Natural killer cell (primary cell): ENCODE data around the gene DDOST. TPM values are rescaled to one million over a fixed set of nuclear protein-coding genes. Genes with fewer than 3 reads are reported as not detected.
A peak's percentile ranks its signal among the peaks of the same experiment; 100 is the strongest.
"Not testable (repeated sequence)": the region's sequence is repeated elsewhere in the genome, so short reads cannot be mapped to it uniquely, and the experiment has no call there.

Experiments used
- ATAC-seq, 3 donors: fragments of 150-1000 bp in 2 of 3; fragments of 200-7000 bp in 1 of 3; cut with Tn5 transposase; 1 replicate in 1 of 3; 2 replicates in 2 of 3; pipeline ENCODE4 v1.10.0; 2021; ENCODE audit warnings: mild to moderate bottlenecking in 2 of 3, moderate library complexity in 2 of 3
- DNase-seq, 2 donors: peaks; one replicate each; pipeline versions ENCODE4 v3.0.0 to v3.0.0-alpha.2; 2013 to 2021; ENCODE audit warnings: mixed read lengths in 1 of 2
- H3K27ac ChIP-seq: one replicate; pipeline ENCODE4 v1.5.1; 2013; ENCODE audit warnings: mild to moderate bottlenecking, low read length
- H3K27me3 ChIP-seq: one replicate; pipeline ENCODE4 v1.6.1; 2013; ENCODE audit warnings: low read length; ENCODE audit not compliant: control insufficient read depth, insufficient read depth
- H3K36me3 ChIP-seq: one replicate; pipeline ENCODE4 v1.6.1; 2013; ENCODE audit warnings: low read length; ENCODE audit not compliant: control insufficient read depth, insufficient read depth
- H3K4me1 ChIP-seq: one replicate; pipeline ENCODE4 v1.6.1; 2013; ENCODE audit warnings: low read length; ENCODE audit not compliant: control insufficient read depth, insufficient read depth
- H3K4me3 ChIP-seq: one replicate; pipeline ENCODE4 v1.5.1; 2013; ENCODE audit warnings: low read length
- H3K9me3 ChIP-seq: one replicate; pipeline ENCODE4 v1.6.1; 2013; ENCODE audit warnings: low read length; ENCODE audit not compliant: control insufficient read depth, insufficient read depth
- H3K27ac Mint-ChIP-seq, 2 donors: one replicate each; pipeline ENCODE4 v1.8.0; 2022; ENCODE audit warnings: mild to moderate bottlenecking in 2 of 2, mixed read lengths in 2 of 2, moderate library complexity in 1 of 2
- H3K27me3 Mint-ChIP-seq, 2 donors: one replicate each; pipeline ENCODE4 v1.8.0; 2022; ENCODE audit warnings: low read depth in 2 of 2, mixed read lengths in 2 of 2
- H3K36me3 Mint-ChIP-seq: one replicate; pipeline ENCODE4 v1.8.0; 2022; ENCODE audit warnings: mixed read lengths
- H3K4me1 Mint-ChIP-seq, 2 donors: one replicate each; pipeline ENCODE4 v1.8.0; 2022; ENCODE audit warnings: mixed read lengths in 2 of 2
- H3K4me3 Mint-ChIP-seq: one replicate; pipeline ENCODE4 v1.8.0; 2022; ENCODE audit warnings: mild to moderate bottlenecking, moderate library complexity, mixed read lengths
- H3K9me3 Mint-ChIP-seq, 2 donors: one replicate each; pipeline ENCODE4 v1.8.0; 2022; ENCODE audit warnings: mixed read lengths in 2 of 2
- CTCF ChIP-seq: fragments of 200-600 bp; IDR thresholded peaks from one replicate; pipeline ENCODE4 v1.8.0; 2022; ENCODE audit warnings: antibody characterized with exemption
- WGBS: methylation state at CpG from one replicate; pipeline ENCODE4 v1.1.7; 2013; ENCODE audit warnings: missing lambda C conversion rate; ENCODE audit not compliant: insufficient coverage; 5-methylcytosine and 5-hydroxymethylcytosine counted together
- intact Hi-C: fragments of 100-400 bp; cut with micrococcal nuclease; formaldehyde crosslinking; loops from one replicate; pipeline ENCODE4 v1.14.2; 2022
- total RNA-seq, 4 donors: library from RNA; stranded (reverse); fragments of 120-200 nt in 1 of 4; gene quantifications; one replicate each; pipeline versions ENCODE4 v1.2.3 to v1.2.4, GENCODE V29; 2013 to 2022

The DDOST gene
- total RNA-seq, 3 donors from 2014 or later (not counting 1 experiment from before 2014, with no cell fraction given) = 137 to 158 (median 153) TPM

- H3K36me3 Mint-ChIP-seq = no peaks in the 10 kb centered on the region
- TF ChIP-seq CTCF = no peak
- Histone ChIP-seq H3K27ac (no peak overlapping the region), H3K27me3 (no peaks in the 10 kb centered on the region), H3K4me3 (no peak overlapping the region), H3K36me3 (no peaks in the 10 kb centered on the region), H3K9me3 (no peaks in the 10 kb centered on the region), H3K4me1 (peaks cover 22% of the 10 kb centered on the region)
- no peaks in the 10 kb centered on the region for H3K27me3 Mint-ChIP-seq
- no peak overlapping the region for H3K27ac Mint-ChIP-seq
- 37% methylated on average over 24 of the region's 24 CpGs for whole genome bisulfite sequencing
- ATAC-seq = no peak
- H3K9me3 Mint-ChIP-seq = no peaks in the 10 kb centered on the region
- peaks cover 6 to 7% of the 10 kb centered on the region in 2 donors for H3K4me1 Mint-ChIP-seq
- DNase-seq = no peak
- intact Hi-C loops = no loop called here
- no peak overlapping the region for H3K4me3 Mint-ChIP-seq
Observed at GRCh38 chr1:20682571-20683236, 21.5 kb upstream of the DDOST start.

GRCh38 chr1:20681999-20682398, 20.8 kb upstream of the DDOST start:
- H3K4me1 Mint-ChIP-seq = peaks cover 6 to 7% of the 10 kb centered on the region in 2 donors
- no peaks in the 10 kb centered on the region for H3K9me3 Mint-ChIP-seq
- WGBS = 94% methylated on average over 9 of the region's 9 CpGs
- peaks cover 22% of the 10 kb centered on the region for H3K4me1 ChIP-seq
- no peak overlapping the region for H3K4me3 ChIP-seq
- no peaks in the 10 kb centered on the region for H3K36me3 ChIP-seq
- no peaks in the 10 kb centered on the region for H3K9me3 ChIP-seq
- no peaks in the 10 kb centered on the region for H3K36me3 Mint-ChIP-seq
- no peak for DNase-seq
- intact Hi-C loops = no loop called here
- H3K27me3 Mint-ChIP-seq = no peaks in the 10 kb centered on the region
- H3K27ac Mint-ChIP-seq = no peak overlapping the region
- no peak for TF ChIP-seq CTCF
- H3K27ac ChIP-seq = no peak overlapping the region
- ATAC-seq = no peak
- H3K27me3 ChIP-seq = no peaks in the 10 kb centered on the region
- no peak overlapping the region for H3K4me3 Mint-ChIP-seq

- 90% methylated on average over 3 of the region's 5 CpGs for WGBS
- Histone ChIP-seq H3K36me3 (no peaks in the 10 kb centered on the region), H3K27ac (no peak overlapping the region), H3K4me3 (no peak overlapping the region), H3K4me1 (peaks cover 22% of the 10 kb centered on the region), H3K27me3 (no peaks in the 10 kb centered on the region), H3K9me3 (no peaks in the 10 kb centered on the region)
- no peak for DNase-seq
- Mint-ChIP-seq H3K36me3 (no peaks in the 10 kb centered on the region), H3K27me3 (peaks cover 0 to 2% of the 10 kb centered on the region in 2 donors), H3K27ac (no peak overlapping the region), H3K4me1 (peaks cover 6 to 7% of the 10 kb centered on the region in 2 donors), H3K4me3 (no peak overlapping the region), H3K9me3 (no peaks in the 10 kb centered on the region)
- ATAC-seq = no peak
- no peak for TF ChIP-seq CTCF
- intact Hi-C loops = no loop called here
Observed at GRCh38 chr1:20680269-20680668, 19.1 kb upstream of the DDOST start.

- Histone ChIP-seq H3K36me3 (no peaks in the 10 kb centered on the region), H3K9me3 (no peaks in the 10 kb centered on the region), H3K27me3 (no peaks in the 10 kb centered on the region), H3K4me3 (no peak overlapping the region), H3K4me1 (peaks cover 22% of the 10 kb centered on the region), H3K27ac (no peak overlapping the region)
- H3K27me3 Mint-ChIP-seq = peaks cover 0 to 2% of the 10 kb centered on the region in 2 donors
- DNase-seq (no peak), ATAC-seq (no peak)
- intact Hi-C loops = no loop called here
- TF ChIP-seq CTCF = no peak
- no peak overlapping the region for H3K27ac Mint-ChIP-seq
- H3K4me1 Mint-ChIP-seq = peaks cover 6 to 7% of the 10 kb centered on the region in 2 donors
- WGBS = 27% methylated on average over 4 of the region's 6 CpGs
- no peaks in the 10 kb centered on the region for H3K36me3 Mint-ChIP-seq
- peak overlapping the region; percentile 0 for H3K4me3 Mint-ChIP-seq
- no peaks in the 10 kb centered on the region for H3K9me3 Mint-ChIP-seq
Observed at GRCh38 chr1:20678599-20678998, 17.4 kb upstream of the DDOST start.

GRCh38 chr1:20673626-20674025, 12.5 kb upstream of the DDOST start:
- H3K27me3 ChIP-seq, H3K27me3 Mint-ChIP-seq, DNase-seq, H3K9me3 Mint-ChIP-seq, H3K27ac Mint-ChIP-seq, H3K4me3 ChIP-seq, ATAC-seq, H3K4me1 ChIP-seq, H3K4me3 Mint-ChIP-seq, intact Hi-C loops, H3K36me3 ChIP-seq, H3K4me1 Mint-ChIP-seq, H3K27ac ChIP-seq, H3K36me3 Mint-ChIP-seq, H3K9me3 ChIP-seq: not testable (repeated sequence)
- WGBS = 83% methylated on average over 8 of the region's 11 CpGs
